Suprapubic skin (tissue), 4 donors: ENCODE results near the gene MRPS34. TPM values are rescaled to one million over a fixed set of nuclear protein-coding genes. Genes with fewer than 3 reads are reported as not detected.

Experiments
- DNase-seq, 2 donors: peaks; one replicate each; pipeline ENCODE4 v3.0.0-alpha.2; 2019; ENCODE audit warnings: low spot score in 2 of 2
- H3K27ac ChIP-seq: fragments of 200-600 bp; sonication (generic); one replicate; pipeline ENCODE4 v1.5.1; 2019
- H3K27me3 ChIP-seq: fragments of 200-600 bp; sonication (generic); one replicate; pipeline ENCODE4 v1.5.1; 2019
- H3K36me3 ChIP-seq: fragments of 200-600 bp; sonication (generic); one replicate; pipeline ENCODE4 v1.5.1; 2019
- H3K4me1 ChIP-seq: fragments of 200-600 bp; sonication (generic); one replicate; pipeline ENCODE4 v1.5.1; 2019
- H3K4me3 ChIP-seq: fragments of 200-600 bp; sonication (generic); one replicate; pipeline ENCODE4 v1.5.1; 2019; ENCODE audit warnings: mild to moderate bottlenecking
- H3K9me3 ChIP-seq: fragments of 200-600 bp; sonication (generic); one replicate; pipeline ENCODE4 v1.5.1; 2019
- CTCF ChIP-seq, 2 donors: fragments of 200-600 bp in 1 of 2; fragments of 450-650 bp in 1 of 2; sonication (generic) in 1 of 2; IDR thresholded peaks; one replicate each; pipeline ENCODE4 v1.5.1; 2016 to 2019; ENCODE audit warnings: antibody characterized with exemption in 2 of 2, mild to moderate bottlenecking in 1 of 2, moderate library complexity in 1 of 2
- EP300 ChIP-seq: sonication (generic); formaldehyde crosslinking; IDR thresholded peaks from one replicate; pipeline ENCODE4 v1.6.1; 2017; ENCODE audit warnings: antibody characterized with exemption
- POLR2A ChIP-seq, 2 donors: fragments of 450-650 bp; IDR thresholded peaks; one replicate each; pipeline ENCODE4 v1.6.1; 2017; ENCODE audit warnings: antibody characterized with exemption in 2 of 2, mild to moderate bottlenecking in 2 of 2, moderate library complexity in 2 of 2
- POLR2AphosphoS5 ChIP-seq, 3 donors: sonication (generic); formaldehyde crosslinking; IDR thresholded peaks; one replicate each; pipeline ENCODE4 v1.6.1; 2017; ENCODE audit warnings: antibody characterized with exemption in 3 of 3
- WGBS: methylation state at CpG from one replicate; pipeline ENCODE4 v1.1.5; 2018; 5-methylcytosine and 5-hydroxymethylcytosine counted together
- total RNA-seq, 4 donors: library from RNA; depleted of rRNA; stranded (reverse); fragments of >200 nt; gene quantifications; one replicate each; pipeline ENCODE4 v1.1.0, GENCODE V29; 2016

Gene MRPS34
- total RNA-seq, 4 donors from 2014 or later = 46.8 to 74.3 (median 64.9) TPM

DNA sequence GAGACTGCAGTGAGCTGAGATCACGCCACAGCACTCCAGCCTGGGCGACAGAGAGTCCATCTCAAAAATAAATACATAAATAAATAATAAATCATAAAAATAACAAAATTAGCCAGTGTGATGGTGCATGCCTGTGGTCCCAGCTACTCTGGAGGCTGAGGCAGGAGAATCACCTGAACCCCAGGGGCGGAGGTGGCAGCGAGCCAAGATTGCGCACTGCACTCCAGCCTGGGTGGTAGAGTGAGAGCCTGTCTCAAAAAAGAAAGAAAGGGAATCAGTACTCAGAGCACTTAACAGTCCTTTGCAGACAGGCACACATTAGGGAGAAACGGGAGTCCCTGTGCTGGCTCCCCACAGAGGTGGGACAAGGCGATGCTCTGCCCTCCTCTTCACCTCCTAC is 41.9 kb downstream of the MRPS34 start:
- WGBS = 82% methylated on average over 7 of the region's 7 CpGs
- Histone ChIP-seq H3K9me3 (no peaks in the 10 kb centered on the region), H3K36me3 (peaks cover 62% of the 10 kb centered on the region), H3K4me3 (no peak overlapping the region), H3K4me1 (peaks cover 14% of the 10 kb centered on the region), H3K27me3 (no peaks in the 10 kb centered on the region), H3K27ac (no peak overlapping the region)
- TF ChIP-seq POLR2AphosphoS5 (IDR thresholded peaks at IDR 0.05) = no peak
- no peak for TF ChIP-seq EP300
- DNase-seq = no peak

DNA sequence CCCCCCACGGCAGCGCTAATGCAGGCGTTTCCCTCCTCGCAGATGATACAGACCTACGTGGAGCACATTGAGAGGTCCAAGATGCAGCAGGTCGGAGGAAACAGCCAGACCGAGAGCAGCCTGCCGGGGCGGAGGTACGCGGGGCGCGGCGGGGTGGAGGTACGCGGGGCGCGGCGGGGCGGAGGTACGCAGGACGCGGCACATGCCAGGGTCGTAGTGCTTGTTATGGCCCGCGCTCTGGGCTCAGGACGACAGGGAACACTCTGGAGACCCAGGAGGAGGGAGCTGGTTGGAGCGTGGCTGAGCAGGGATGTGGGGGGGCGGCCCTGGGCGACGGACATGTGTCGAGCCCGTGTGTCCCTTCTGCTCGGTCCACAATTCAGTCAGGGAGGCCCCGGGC is 43.5 kb downstream of the MRPS34 start:
- WGBS = 90% methylated on average over 35 of the region's 35 CpGs
- no peak for TF ChIP-seq EP300
- no peak for TF ChIP-seq CTCF (IDR thresholded peaks at IDR 0.05)
- TF ChIP-seq POLR2AphosphoS5 (IDR thresholded peaks at IDR 0.05) = no peak
- no peak for TF ChIP-seq POLR2A (IDR thresholded peaks at IDR 0.05)
- no peaks in the 10 kb centered on the region for H3K9me3 ChIP-seq
- H3K27me3 ChIP-seq = no peaks in the 10 kb centered on the region
- peaks cover 75% of the 10 kb centered on the region for H3K36me3 ChIP-seq
- H3K4me3 ChIP-seq = no peak overlapping the region
- H3K4me1 ChIP-seq = peaks cover 14% of the 10 kb centered on the region
- H3K27ac ChIP-seq = no peak overlapping the region
- DNase-seq = no peak

GRCh38 chr16:1729026-1729425 is 43.9 kb downstream of the MRPS34 start:
- Histone ChIP-seq H3K9me3 (no peaks in the 10 kb centered on the region), H3K27me3 (no peaks in the 10 kb centered on the region), H3K4me3 (no peak overlapping the region), H3K36me3 (peaks cover 73% of the 10 kb centered on the region), H3K27ac (no peak overlapping the region), H3K4me1 (peaks cover 16% of the 10 kb centered on the region)
- 94% methylated on average over 18 of the region's 18 CpGs for WGBS
- no peak for DNase-seq
- TF ChIP-seq POLR2A (IDR thresholded peaks at IDR 0.05) (no peak), CTCF (IDR thresholded peaks at IDR 0.05) (no peak), POLR2AphosphoS5 (IDR thresholded peaks at IDR 0.05) (no peak), EP300 (no peak)

- WGBS = 97% methylated on average over 25 of the region's 37 CpGs
- H3K4me3 ChIP-seq = no peak overlapping the region
- no peak for TF ChIP-seq POLR2A (IDR thresholded peaks at IDR 0.05)
- TF ChIP-seq CTCF (IDR thresholded peaks at IDR 0.05) = no peak
- no peak for TF ChIP-seq EP300
- TF ChIP-seq POLR2AphosphoS5 (IDR thresholded peaks at IDR 0.05) = no peak
- H3K27me3 ChIP-seq = no peaks in the 10 kb centered on the region
- peaks cover 25% of the 10 kb centered on the region for H3K4me1 ChIP-seq
- no peak overlapping the region for H3K27ac ChIP-seq
- DNase-seq = no peak
- no peaks in the 10 kb centered on the region for H3K9me3 ChIP-seq
- peaks cover 62% of the 10 kb centered on the region for H3K36me3 ChIP-seq
These were observed 45.0 kb downstream of the MRPS34 start for GRCh38 chr16:1727651-1728624.

DNA sequence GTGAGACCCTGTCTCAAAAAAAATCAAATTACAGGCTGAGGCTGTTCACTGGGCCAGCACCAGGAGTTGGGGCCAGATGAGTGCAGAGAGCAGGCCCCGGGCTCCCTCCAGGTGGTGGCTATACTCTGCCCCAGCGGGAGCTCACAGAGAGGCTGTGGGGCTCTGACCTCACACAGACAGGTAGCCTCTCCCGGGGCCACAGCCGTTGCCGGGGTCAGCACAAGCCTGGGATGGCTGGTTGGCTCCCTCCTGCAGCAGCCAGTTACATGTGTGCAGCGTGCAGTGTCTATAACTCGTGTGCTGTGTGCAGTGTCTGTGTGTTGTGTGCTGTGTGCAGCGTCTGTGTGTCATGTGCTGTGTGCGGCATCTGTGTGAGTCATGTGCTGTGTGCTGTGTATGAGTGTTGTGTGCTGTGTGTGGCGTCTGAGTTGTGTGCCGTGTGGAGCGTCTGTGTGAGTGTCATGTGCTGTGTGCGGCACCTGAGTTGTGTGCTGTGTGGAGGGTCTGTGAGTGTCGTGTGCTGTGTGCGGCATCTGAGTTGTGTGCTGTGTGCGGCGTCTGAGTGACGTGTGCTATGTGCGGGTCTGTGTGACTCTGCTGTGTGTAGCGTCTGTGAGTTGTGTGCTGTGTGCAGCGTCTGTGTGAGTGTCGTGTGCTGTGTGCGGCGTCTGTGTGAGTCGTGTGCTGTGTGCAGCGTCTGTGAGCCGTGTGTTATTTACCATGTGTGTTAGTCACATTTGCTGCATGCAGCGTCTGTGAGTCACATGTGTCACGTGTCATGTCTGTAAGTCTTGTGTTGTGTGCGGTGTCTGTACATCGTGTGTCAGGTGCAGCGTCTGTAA is 46.1 kb downstream of the MRPS34 start:
- TF ChIP-seq POLR2AphosphoS5 (IDR thresholded peaks at IDR 0.05) = no peak
- no peak for TF ChIP-seq POLR2A (IDR thresholded peaks at IDR 0.05)
- TF ChIP-seq EP300 = no peak
- TF ChIP-seq CTCF (IDR thresholded peaks at IDR 0.05) = no peak

More for the DNA sequence above, 46.1 kb downstream of the MRPS34 start:
- Histone ChIP-seq H3K27ac (no peak overlapping the region), H3K36me3 (peaks cover 51% of the 10 kb centered on the region), H3K27me3 (no peaks in the 10 kb centered on the region), H3K4me1 (peaks cover 28% of the 10 kb centered on the region), H3K9me3 (no peaks in the 10 kb centered on the region), H3K4me3 (no peak overlapping the region)
- 95% methylated on average over 27 of the region's 32 CpGs for WGBS
- no peak for DNase-seq
